ENCODE data around the gene MSRB3.
"Not testable (repeated sequence)": the region's sequence is repeated elsewhere in the genome, so short reads cannot be mapped to it uniquely, and the experiment has no call there.

The MSRB3 gene

DNA sequence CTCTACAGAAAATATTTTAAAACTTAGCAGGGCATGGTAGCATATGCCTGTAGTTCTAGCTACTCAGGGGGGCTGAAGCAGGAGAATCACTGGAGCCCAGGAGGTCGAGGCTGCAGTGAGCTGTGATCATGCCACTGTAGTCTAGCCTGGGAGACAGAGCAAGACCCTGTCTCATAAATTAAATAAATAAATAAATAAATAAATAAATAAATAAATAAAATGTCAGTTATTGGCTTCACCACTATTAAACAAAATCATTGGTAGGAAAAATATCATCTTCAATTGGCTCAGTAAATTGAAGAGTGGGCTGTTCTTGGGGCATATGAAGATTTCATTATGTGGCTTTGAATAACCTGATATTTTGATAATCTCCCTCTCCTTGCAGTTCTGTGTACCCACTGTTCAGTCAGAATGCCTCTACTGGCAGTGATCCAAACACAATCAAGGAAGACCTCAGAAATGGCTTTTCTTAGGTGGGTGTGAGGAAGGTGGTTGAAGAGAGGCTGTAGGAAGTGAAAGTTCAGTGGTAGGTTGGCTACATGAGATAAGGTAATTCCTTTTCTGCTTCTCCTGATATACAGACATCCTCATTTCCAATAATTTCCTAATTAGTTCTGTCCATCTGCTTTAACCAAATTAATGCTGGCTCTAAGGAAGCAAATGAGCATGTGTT lies 175.8 kb downstream of the MSRB3 start:
- no peak for DNase-seq (ENCODE audit: low spot score)

DNA sequence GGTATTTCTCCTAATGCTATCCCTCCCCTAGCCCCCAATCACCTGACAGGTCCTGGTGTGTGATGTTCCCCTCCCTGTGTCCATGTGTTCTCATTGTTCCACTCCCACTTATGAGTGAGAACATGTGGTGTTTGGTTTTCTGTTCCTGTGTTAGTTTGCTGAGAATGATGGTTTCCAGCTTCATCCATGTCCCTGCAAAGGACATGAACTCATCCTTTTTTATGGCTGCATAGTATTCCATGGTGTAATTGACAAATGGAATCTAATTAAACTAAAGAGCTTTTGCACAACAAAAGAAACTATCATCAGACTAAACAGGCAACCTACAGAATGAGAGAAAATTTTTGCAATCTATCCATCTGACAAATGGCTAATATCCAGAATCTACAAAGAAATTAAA lies 178.9 kb downstream of the MSRB3 start:
- DNase-seq (ENCODE audit: low spot score) = not testable (repeated sequence)

DNA sequence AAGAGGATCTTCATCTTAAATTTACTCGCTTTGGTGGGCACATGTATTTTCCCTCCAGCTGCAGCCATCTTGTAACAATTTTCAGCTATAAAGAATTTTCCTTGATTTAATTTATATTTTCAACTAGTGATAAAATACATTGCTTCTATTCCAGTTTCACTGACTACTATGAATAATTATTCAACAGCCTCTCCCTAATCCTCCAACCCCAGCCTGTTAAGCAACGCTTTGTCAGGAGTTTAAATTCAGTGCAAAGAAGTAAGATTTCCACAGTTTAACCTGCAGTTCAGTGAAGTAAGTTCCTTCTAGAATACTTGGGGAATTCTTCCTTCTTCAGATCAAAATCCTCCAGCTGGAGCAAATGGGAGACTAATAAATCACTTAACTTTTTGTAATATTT lies 180.2 kb downstream of the MSRB3 start:
- DNase-seq (ENCODE audit: low spot score) = no peak

DNA sequence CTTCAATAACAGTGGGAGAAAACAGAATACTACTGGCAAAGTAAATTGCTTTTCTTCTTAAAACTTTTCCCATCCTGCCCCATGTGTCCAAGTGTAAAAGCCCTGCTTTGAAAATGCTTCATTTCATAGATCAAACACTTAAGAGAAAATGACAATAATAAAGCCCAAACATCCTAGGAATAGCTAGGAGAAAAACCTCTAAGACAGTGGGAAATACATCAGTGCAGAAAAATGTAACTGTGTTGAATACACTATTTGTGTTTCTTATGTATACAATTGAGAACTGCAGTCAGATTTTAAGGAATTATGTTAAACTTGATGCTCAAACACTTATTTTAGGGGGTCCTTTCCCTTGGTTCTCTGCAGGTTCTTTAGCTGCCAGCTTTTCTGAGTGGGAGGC lies 181.1 kb downstream of the MSRB3 start:
- no peak for DNase-seq (ENCODE audit: low spot score)

DNA sequence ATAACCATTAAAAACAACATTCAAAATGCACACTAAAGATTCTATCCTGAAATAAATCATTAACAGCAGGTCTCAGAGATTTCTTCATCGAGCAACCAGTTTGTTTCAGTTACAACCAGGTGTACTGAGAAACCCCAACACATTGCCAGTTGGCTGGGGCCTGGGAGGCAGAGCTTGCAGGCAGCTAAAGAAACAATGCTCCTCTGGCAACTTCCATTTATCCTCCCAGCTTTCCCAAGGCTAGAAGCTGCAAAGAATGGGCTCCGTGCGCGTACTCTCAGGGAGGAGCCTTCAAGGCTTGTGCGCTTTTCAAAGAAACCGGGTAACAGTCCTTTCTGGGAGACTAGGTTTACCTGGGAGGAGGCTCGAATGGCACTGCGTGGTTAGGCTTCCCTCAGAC lies 181.6 kb downstream of the MSRB3 start:
- DNase-seq (ENCODE audit: low spot score) = no peak

DNA sequence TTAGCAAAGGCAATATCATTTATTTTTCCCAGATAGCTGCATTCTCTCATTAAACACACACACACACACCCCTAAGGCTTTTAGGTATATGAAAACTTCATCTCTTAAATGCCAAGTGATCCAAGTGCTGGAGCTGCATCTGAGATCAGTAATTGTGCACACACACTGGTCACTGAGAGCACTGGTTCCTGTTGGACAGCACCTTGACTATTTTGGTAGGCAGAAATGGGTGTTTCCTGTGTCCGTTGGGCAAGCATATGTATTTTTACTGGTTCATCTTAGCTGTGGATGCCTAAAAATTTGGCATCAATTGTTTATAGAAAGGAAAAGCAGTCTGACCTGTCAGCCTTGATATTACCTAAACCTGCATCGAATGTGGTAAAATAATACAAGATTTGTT lies 182.5 kb downstream of the MSRB3 start:
- no peak for DNase-seq (ENCODE audit: low spot score)

DNA sequence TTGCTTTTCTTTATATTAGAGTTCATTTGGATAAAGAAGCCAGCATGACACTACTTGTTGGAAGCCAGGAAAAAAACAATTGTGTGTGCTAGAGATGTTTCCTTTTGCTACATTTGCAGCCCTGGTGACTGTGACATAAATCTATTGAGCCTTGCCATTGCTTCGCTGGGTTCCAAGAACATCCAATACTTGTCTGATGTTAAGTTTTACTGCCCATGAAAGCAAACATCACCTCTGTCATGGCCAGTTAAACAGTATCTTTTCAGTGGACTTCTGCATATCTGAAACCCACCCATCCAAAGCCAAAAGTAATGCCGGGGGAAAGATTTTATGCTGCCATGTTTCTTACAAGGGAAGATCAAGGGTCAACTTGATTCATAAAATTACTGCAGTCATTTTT lies 184.0 kb downstream of the MSRB3 start:
- no peak for DNase-seq (ENCODE audit: low spot score)

DNA sequence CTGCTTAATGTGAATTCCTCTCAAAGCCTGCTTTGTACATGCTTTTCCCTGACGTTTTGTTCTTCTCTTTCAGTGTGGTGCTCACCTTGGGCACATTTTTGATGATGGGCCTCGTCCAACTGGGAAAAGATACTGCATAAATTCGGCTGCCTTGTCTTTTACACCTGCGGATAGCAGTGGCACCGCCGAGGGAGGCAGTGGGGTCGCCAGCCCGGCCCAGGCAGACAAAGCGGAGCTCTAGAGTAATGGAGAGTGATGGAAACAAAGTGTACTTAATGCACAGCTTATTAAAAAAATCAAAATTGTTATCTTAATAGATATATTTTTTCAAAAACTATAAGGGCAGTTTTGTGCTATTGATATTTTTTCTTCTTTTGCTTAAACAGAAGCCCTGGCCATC lies 184.6 kb downstream of the MSRB3 start:
- no peak for DNase-seq (ENCODE audit: low spot score)

DNA sequence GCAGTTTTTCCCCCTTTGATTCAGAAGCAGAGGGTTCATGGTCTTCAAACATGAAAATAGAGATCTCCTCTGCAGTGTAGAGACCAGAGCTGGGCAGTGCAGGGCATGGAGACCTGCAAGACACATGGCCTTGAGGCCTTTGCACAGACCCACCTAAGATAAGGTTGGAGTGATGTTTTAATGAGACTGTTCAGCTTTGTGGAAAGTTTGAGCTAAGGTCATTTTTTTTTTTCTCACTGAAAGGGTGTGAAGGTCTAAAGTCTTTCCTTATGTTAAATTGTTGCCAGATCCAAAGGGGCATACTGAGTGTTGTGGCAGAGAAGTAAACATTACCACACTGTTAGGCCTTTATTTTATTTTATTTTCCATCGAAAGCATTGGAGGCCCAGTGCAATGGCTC lies 185.1 kb downstream of the MSRB3 start:
- no peak for DNase-seq (ENCODE audit: low spot score)

DNA sequence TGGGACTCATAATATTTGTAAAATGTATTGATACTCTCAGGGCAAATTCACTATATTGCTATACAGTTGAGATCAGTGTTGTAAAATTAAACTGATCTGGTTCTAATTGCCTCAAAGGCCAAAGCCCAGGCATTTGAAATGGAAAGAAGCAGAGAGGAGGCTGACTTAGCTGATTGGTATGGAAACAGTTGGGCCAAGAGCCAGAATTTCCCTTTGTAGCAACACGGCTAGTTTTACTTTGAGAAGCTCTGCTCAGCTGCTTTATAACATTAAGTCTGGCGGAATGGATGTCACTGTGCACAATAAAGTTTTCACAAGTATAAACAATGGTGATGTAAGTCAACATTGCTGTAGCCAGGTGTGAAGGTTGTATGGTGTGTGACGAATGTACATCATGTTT lies 186.4 kb downstream of the MSRB3 start:
- DNase-seq (ENCODE audit: low spot score) = no peak

DNA sequence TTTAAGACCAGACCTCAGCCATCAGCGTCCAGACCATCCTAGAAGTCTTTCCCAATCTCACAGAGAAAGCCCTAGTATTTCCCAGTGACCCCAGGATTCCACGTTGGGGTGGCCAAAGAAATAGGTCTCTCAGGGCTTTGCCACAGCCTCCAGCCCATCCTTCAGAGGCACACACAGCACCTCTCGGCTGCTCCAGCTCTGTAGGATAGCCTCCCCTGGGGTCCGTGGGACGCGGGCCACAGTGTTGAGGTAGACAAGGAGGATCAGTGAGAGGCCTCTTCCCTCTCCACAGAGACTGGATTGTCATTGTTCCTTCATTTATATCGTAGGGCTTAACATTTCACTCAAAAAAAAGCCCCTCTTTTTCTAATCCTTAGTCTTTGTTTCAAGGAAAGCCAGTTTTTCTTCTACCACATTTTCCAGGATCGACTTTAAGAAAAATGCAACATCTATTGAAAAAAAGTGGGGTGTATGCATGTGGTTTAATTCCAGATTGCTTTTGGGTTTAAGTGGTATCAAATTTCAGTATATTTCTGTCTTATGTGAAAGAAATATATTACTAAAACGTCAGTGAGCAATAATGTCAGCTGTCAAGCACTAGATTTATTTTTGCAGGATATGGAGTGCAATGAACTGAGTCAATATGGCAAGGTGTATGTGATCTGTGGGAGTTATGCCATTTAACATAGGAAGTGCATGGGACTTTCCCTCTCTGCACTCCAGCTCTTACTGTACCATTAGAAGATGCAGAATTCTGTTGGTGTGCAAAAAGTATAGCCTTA lies 187.5 kb downstream of the MSRB3 start:
- no peak for DNase-seq (ENCODE audit: low spot score)

DNA sequence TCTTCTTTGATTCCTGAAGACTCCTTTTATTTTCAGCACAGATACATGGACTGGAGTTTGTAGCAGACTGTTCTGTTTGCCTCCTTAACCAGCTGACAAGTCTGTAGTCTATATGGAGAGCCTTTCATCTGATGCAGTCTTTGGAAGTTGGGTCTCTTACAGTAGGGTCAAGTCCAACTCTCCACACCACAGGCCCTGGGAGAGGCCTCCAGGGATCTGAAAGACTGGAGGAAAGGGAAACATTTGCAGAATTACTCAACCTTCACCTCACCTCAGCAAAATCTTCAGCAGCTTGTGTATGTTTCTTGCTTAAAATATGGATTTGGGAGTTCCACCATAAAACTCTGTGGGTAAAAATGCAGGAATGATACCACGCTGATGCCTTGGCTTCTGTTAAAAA lies 188.4 kb downstream of the MSRB3 start:
- no peak for DNase-seq (ENCODE audit: low spot score)

DNA sequence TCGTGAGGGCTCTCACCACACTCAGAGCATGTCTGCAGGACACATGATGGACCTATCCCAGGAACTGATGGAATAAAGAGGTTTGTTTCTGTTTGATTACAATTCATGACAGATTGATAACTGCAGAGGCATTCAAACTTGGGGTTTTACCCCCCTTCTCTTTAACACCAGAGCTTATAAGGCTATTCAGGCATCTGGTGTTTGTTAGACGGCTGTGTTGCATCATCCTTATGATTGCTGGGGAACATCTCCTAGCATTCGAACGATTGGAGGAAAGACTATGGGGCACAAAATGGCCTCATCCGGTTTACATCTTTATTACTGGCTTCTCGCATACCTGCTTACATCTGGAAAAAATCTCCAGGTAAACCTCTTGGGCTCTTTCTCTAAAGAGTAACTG lies 191.8 kb downstream of the MSRB3 start:
- no peak for DNase-seq (ENCODE audit: low spot score)

DNA sequence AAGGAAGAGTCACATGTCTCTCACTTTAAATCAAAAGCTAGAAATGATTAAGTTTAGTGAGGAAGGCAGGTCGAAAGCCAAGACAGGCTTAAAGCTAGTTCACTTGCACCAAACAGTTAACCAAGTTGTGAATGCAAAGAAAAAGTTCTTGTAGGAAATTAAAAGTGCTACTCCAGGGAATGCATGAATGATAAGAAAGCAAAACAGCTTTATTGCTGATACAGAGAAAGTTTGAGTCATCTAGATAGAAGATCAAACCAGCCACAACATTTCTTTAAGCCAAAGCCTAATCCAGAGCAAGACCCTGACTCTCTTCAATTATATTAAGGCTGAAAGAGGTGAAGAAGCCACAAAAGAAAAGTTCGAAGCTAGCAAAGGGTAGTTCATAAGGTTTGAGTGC lies 193.6 kb downstream of the MSRB3 start:
- no peak for DNase-seq (ENCODE audit: low spot score)

DNA sequence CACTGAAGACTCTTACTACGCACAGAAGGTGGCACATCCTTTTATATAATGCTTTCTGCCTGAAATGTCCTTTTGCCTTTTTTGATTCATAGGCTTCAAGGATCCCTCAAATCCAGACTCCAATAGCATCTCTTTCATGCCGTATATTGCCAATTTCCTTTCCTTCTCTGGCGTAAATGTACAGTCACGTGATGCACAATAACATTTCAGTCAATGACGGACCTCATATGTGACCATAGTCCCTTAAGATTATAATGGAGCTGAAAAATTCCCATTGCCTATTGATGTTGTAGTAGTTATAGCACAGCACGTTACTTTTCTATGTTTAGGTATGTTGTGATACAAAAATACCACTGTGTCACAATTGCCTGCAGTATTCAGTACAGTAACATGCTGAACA lies 196.3 kb downstream of the MSRB3 start:
- no peak for DNase-seq (ENCODE audit: low spot score)

DNA sequence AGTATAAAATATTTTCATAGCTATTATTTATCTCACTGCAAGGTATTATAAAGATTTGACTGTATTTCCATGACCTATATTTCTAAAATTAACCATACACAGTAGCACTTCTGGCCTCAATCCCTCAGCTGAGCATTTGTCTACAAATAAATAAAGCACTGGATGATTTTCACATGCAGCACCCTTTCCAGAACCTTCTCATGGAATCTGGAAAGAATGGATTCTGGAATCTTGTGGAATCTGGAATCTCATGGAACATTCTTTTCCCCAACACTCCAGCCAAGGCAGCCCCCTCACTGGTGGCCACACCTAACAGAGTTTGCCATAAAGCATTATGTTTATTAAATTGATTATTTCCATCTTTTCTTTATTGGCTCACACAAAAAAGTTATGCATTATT lies 199.2 kb downstream of the MSRB3 start:
- DNase-seq (ENCODE audit: low spot score) = no peak

DNA sequence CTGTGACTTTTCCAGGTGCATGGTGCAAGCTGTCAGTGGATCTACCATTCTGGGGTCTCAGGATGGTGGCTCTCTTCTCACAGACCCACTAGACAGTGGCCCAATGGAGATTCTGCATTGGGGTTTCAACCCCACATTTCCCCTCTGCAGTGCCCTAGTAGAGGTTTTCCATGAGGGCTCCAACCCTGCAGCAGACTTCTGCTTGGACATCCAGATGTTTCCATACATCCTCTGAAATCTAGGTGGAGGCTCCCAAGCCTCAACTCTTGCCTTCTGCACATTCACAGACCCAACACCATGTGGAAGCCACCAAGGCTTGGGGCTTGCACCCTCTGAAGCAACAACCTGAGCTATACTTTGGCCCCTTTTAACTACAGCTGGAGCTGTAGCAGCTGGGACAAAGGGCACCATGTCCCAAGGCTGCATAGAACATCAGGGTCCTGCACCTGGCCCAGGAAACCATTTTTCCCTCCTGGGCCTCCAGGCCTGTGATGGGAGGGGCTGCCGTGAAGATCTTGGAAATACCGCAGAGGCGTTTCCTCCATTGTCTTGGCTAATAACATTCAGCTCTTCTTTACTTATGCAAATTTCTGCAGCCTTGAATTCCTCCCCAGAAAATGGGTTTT lies 205.5 kb downstream of the MSRB3 start:
- not testable (repeated sequence) for DNase-seq (ENCODE audit: low spot score)

DNA sequence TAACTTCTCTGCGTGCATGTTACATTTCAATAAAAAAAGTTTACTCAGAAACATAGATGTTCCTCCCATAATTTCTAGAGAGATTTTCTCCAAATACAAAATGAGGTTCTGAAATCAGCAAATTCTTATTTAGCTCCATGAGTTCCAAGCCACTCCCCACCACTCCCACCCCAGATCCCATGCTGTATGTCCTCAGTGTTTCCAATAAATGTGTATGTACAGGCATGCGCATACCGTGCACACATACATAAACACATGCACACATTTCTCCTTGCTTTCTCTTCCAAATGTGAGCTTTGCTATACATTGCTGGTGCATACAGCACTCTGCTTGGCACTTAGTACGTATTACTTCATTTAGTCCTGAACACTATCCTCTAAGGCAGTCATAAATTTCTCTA lies 209.7 kb downstream of the MSRB3 start:
- no peak for DNase-seq (ENCODE audit: low spot score)

DNA sequence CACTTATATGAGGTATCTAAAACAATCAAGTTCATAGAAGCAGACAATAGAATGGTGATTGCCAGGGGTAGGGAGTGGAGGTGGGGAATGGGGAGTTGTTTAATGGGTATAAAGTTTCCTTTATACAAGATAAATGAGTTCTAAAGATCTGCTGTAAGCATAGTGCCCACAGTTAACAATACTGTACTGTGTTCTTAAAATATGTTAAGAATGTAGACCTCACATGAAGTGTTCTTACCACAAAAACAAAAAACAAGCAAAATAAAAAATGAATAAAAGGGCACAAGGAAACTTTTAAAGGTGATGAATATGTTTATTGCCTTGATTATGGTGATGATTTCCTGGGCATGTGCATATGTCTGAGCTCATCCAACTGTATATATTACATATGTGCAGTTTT lies 211.8 kb downstream of the MSRB3 start:
- no peak for DNase-seq (ENCODE audit: low spot score)

DNA sequence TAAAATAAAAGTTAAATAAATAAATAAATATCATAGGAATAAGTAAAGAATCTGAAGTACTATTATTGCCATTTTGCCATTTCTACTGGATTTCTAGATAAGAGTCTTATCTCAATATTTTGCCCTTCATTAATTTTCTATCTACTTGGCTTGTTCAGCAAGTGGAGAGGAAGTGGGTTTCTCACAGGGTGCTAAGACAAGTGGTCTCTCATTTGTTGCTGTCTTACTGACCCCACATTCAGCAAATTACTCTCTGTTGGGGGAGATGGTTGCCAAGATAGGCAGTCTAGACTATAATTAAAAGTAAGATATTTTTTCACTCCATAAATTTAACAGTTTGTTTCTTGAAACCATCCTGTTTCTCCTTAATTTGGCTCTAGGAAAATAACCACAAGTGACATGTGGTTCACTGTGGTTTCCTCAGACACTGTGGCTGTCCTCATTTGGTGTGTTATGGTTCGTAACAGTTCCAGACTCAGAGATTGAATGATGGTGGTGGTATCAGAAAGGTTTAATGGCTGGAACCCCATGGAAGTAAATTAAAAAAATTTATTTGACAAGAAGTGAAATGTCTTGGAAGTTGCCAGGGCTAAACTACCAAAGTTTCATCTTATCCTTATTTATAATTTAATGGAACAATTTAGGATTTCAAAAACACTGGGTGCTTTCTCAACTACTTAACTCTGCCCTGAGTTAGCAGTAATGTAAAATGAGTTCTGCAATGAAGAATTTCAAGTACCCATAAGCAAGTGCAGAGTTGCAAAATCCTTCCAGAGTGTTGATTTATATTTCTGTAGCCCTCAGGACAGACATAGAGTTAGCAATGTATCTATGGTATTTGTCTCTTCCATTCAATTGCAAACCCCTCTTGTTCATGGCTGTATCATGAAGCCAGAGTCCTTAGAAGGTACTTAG lies 214.8 kb downstream of the MSRB3 start:
- no peak for DNase-seq (ENCODE audit: low spot score)

DNA sequence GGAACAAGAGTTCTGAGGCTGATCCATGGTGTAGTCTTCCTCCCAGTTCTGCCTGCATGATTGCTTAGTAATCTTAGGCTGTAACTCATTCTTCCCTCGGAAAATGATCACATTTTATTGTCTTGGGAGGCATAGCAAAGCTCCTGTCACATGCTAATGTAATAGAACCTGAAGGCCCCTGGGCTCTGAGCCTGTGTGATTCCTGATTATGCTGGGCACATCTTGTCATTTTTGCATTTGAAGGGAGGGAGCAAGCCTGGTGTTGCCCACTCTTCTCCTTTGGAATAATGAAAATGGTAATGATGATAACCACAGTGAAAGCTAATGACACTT lies 215.4 kb downstream of the MSRB3 start:
- DNase-seq (ENCODE audit: low spot score) = no peak

DNA sequence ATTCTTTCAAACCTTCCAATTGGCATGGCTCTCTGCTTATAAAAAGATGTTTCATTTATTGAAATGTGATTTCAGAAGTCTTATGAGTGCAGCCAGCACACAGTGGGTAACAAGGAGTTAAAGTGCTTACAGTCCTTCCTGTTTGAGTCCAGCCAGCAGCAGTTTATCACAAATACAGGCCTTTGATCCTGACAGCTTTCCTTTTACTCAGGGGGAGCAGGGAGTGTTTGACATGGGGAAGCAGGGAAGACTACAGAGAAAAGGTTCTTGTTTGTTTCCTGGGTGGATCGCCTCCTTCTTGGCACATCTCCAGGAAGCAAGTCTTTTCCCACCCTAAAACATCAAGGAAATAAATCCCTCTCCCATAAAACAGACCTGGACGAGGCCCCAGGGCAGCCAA lies 216.1 kb downstream of the MSRB3 start:
- DNase-seq (ENCODE audit: low spot score) = no peak
